ENCODE measurements around the gene TSPYL6. TPM values are rescaled to one million over a fixed set of nuclear protein-coding genes. Genes with fewer than 3 reads are reported as not detected.
"Not testable (repeated sequence)": the region's sequence is repeated elsewhere in the genome, so short reads cannot be mapped to it uniquely, and the experiment has no call there.

TSPYL6 gene
- total RNA-seq, 2 experiments from 2014 or later, result not detected

DNA sequence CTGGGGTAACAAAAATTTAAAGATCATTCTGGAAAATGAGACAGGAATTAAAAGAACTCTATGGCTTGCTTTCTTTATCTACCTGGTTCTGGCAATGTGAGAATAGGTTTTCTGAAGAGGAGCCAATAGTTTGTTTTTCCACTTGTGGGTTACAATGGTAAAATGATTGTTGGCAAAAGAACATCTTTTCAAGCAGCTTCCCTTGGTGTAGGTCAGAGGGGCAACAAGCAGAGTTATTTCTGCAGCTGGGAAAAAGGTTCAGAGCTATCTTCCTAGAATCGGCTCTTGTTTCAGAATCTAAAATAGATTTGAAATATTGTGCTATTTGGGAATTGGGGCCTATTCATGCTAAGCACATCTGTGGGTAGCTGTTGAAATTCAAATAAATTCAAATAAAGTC is 11.5 kb upstream of the TSPYL6 start:
- Mint-ChIP-seq H3K36me3 (peaks cover 20% of the 10 kb centered on the region), H3K9me3 (peaks cover 17% of the 10 kb centered on the region), H3K27me3 (no peaks in the 10 kb centered on the region), H3K27ac (no peak overlapping the region), H3K4me1 (peaks cover 2% of the 10 kb centered on the region), H3K4me3 (no peak overlapping the region)
- DNase-seq, result no peak

DNA sequence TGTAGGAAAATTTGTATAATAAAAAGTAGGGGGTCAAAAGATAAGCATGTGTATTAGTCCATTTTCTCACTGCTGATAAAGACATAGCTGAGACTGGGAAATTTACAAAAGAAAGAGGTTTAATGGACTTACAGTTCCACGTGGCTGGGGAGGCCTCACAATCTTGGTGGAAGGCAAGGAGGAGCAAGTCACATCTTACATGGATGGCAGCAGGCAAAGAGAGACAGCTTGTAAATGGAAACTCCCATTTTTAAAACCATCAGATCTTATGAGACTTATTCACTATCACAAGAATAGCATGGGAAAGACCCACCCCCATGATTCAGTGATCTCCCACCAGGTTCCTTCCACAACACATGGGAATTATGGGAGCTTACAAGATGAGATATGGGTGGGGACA is 9.1 kb upstream of the TSPYL6 start:
- H3K27ac Mint-ChIP-seq, H3K27me3 Mint-ChIP-seq, H3K4me1 Mint-ChIP-seq, DNase-seq, H3K4me3 Mint-ChIP-seq: not testable (repeated sequence)
- peaks cover 17% of the 10 kb centered on the region for H3K9me3 Mint-ChIP-seq
- H3K36me3 Mint-ChIP-seq, result peaks cover 19% of the 10 kb centered on the region

DNA sequence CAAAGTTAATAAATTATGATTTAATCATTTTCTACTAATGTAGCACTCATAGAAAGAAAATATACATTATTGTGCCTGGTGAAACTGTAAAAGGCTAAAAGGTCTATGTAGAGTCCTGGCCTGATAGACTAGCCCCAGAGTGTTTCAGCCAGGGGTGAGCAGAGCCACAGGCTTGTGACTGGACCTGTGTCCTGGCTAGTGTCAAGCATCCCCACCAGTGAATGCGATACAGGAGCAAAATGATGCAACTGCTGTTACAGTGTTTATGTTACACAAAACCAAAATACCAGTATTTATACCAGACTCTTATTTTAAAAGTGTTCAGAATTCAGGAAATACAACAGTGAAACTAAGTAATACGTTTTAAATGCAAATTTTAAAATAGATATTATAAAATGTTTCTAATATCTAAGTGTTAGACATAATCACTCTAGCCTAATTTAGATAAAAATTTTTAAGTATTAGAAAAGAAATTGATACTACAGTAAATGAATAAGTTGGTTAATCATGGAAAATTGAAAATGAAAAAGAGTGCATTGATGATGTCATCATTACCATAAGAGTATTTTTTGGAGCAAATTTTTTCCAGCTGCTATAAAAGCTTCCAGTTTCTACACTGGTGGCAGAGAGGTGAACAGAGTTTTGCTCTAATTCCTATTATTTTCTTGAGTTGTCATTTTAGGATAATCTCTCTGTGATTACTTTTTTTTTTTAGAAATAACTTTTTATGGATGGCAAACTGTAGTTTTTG is 6.2 kb upstream of the TSPYL6 start:
- peaks cover 19% of the 10 kb centered on the region for H3K36me3 Mint-ChIP-seq
- peaks cover 17% of the 10 kb centered on the region for H3K9me3 Mint-ChIP-seq
- H3K27ac Mint-ChIP-seq, result no peak overlapping the region
- H3K4me3 Mint-ChIP-seq, result no peak overlapping the region
- H3K4me1 Mint-ChIP-seq, result no peaks in the 10 kb centered on the region
- H3K27me3 Mint-ChIP-seq, result no peaks in the 10 kb centered on the region
- DNase-seq, result no peak

DNA sequence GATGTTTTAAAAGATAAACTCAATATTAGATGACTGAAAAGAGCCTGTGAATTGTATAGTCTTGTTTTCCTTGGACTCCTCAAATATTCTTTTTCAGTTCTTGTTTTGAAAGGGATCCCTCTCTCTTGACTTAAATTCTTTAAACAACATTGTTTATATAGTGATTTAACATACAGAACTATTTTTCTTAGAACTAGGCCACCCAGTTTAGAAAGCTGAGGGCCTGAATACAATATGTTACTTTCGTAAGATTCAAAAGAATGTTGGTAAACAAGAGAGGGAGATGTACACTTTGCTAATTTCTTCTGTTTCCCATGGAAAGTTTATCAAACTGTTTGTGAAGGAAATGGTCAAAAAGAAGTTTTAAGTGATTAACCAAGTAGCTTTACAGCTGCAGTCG is 5.5 kb upstream of the TSPYL6 start:
- H3K36me3 Mint-ChIP-seq, result peaks cover 19% of the 10 kb centered on the region

DNA sequence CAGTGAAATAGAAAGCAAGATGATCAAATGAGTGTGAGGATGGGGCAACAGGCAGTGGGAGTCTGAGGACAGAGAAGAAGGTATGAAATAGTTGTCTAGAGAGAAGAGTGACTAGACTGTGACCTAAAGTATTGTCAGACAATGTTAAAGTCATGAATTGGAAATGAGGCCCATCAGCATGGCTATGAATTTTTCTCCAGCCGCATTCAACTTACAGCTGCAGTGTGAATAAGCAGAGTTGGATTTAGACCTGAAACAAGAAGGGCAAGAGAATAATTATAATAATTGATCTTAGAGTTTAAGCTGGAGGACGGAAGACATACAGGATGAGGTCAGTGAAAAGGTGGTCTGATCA is 4.2 kb upstream of the TSPYL6 start:
- Mint-ChIP-seq H3K27ac (no peak overlapping the region), H3K27me3 (no peaks in the 10 kb centered on the region), H3K4me3 (no peak overlapping the region), H3K36me3 (peaks cover 18% of the 10 kb centered on the region), H3K9me3 (peaks cover 13% of the 10 kb centered on the region), H3K4me1 (no peaks in the 10 kb centered on the region)
- no peak for DNase-seq

More for the DNA sequence above, 5.5 kb upstream of the TSPYL6 start:
- peaks cover 16% of the 10 kb centered on the region for H3K9me3 Mint-ChIP-seq
- H3K4me3 Mint-ChIP-seq, result no peak overlapping the region
- DNase-seq, result no peak
- no peaks in the 10 kb centered on the region for H3K27me3 Mint-ChIP-seq
- no peaks in the 10 kb centered on the region for H3K4me1 Mint-ChIP-seq
- H3K27ac Mint-ChIP-seq, result no peak overlapping the region

DNA sequence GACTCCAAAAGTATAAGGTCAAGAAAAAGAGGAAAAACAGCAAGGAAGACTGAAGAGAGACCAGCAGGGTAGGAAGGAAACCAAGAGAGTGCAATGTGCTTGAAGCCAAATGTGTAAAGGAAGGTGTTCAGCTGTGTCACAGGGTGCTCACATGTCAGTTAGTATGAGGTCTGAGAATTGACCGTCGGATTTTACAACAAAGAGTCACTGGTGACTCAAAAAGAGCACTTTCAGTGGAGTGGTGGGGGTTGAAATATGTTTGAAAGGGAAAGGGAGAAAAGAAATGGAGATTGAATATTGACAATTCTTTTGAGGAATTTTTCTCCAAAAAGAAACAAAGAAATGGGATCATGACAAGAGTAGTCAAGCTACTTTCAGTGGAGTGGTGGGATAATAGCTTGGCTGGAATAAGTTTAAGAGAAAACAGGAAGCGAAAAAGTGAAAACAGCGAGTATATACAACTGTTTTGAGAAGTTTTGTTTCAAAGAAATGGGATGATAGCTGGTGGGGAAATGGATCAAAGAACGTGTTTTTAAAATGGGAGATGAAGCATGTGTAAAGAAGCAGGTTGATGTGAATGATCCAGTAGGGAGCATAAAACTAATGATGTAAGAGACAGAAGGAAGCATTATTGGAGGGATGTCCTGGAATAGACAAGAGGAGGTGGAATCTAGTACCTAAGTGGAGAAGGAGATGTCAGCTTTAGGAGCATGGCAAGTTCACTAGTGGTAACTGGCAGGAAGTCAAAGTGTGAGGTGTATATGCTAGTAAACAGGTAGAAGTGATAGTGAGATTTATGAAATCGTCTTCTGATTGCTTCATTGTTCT is 3.6 kb upstream of the TSPYL6 start:
- Mint-ChIP-seq H3K36me3 (peaks cover 13% of the 10 kb centered on the region), H3K9me3 (peaks cover 8% of the 10 kb centered on the region), H3K27me3 (no peaks in the 10 kb centered on the region), H3K27ac (no peak overlapping the region), H3K4me1 (no peaks in the 10 kb centered on the region), H3K4me3 (no peak overlapping the region)
- DNase-seq, result no peak

DNA sequence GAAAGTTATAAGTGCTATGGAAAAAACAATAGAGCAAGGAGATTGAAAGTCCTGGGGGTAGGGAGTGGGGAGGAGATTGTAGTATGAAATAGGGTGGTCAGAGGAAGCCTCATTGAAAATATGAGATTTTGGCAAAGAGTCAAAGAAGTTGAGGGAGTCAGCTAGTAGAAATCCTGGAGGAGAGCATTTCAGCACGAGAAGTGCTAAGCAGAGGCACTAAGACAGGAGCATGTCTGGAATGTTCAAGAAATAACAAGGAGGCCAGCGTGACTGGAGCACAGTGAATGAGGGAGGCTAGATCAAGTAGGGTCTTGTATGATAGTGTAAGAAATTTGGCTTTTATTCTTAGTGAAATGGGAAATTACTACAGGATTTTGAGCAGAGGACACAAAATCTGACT is 2.1 kb upstream of the TSPYL6 start:
- H3K27ac Mint-ChIP-seq, result no peak overlapping the region
- no peak for DNase-seq
- H3K4me1 Mint-ChIP-seq, result no peaks in the 10 kb centered on the region
- H3K9me3 Mint-ChIP-seq, result no peaks in the 10 kb centered on the region
- H3K27me3 Mint-ChIP-seq, result no peaks in the 10 kb centered on the region
- no peak overlapping the region for H3K4me3 Mint-ChIP-seq
- peaks cover 16% of the 10 kb centered on the region for H3K36me3 Mint-ChIP-seq

DNA sequence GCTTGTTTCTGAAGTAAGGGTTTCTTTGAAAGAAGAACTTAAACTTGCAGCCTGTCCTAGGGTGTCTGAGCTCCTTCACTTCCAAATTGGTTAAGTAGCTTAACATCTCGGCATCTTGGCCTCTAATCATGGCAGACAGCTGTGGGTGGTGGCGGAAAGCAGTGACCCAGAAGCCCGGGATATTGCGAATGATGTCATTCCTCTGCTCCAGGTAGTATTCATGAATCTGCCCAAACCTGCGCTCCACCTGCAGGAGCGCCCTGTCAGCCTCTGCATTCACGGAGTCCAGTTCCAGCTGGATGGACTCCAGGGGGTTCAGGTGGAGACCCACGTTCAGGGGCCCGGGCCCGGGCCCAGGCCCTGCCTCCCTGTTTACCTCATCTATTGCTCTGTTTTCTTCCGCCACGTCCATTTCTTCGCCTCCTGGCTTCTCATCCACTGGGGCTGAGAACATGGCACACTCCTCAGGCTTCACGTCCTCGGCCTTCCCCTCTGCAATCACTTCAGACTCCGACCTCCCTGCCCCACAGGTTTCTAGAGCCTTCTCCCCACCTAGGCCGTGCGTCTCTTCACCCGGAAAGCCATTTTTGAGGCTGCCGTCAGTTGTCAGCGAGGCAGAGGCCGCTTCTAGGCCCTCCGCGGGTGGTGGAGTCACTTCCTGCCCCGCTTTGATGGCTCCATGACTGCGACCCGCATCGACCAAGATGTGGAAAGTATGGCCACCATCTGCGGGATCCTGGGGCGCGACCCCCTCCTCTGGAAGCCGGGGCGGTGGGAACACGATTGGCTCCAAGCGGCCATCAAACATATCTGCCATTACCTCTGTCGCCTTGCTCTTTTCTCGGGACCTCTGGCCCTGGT is 569 bp downstream of the TSPYL6 start:
- Mint-ChIP-seq H3K27me3 (no peaks in the 10 kb centered on the region), H3K4me3 (no peak overlapping the region), H3K27ac (no peak overlapping the region), H3K9me3 (no peaks in the 10 kb centered on the region), H3K36me3 (peaks cover 12% of the 10 kb centered on the region), H3K4me1 (no peaks in the 10 kb centered on the region)
- DNase-seq, result no peak

DNA sequence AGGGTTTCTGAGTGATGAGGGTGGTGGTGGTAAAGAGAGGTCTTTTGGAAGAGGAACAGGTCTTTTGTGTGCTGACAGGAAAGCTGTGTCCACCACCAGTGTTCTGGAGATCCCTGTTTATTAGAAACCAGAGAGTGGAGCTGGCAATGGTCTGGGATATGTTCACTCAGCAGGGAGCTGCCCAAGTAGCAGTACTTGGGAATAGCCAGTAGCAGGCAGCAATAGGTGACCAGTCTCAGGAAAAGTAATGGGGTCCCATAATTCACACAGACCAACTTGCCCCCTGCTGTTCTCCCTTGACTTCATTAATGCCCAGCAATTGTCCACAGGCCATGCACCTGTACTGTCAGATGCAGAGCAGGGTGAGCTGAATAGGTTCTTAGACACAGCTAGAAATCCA is 1.8 kb downstream of the TSPYL6 start:
- no peaks in the 10 kb centered on the region for H3K9me3 Mint-ChIP-seq
- no peaks in the 10 kb centered on the region for H3K4me1 Mint-ChIP-seq
- DNase-seq, result no peak
- no peak overlapping the region for H3K4me3 Mint-ChIP-seq
- H3K27ac Mint-ChIP-seq, result no peak overlapping the region
- peaks cover 12% of the 10 kb centered on the region for H3K36me3 Mint-ChIP-seq
- no peaks in the 10 kb centered on the region for H3K27me3 Mint-ChIP-seq

DNA sequence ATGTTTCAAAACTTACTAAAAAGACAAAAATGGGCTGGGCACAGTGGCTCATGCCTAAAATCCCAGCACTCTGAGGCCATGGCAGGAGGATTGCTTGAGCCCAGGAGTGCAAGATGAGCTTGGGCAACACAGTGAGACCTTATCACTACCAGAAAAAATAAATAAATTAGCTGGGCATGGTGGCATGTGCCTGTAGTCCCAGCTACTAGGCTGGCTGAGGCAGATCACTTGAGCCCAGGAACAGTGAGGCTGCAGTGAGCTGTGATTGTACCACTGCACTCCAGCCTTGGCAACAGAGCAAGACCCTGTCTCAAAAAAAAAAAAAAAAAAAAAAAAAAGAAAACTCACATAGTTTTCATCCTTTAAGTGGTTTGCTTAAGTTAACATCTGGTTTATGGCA is 6.4 kb downstream of the TSPYL6 start:
- no peaks in the 10 kb centered on the region for H3K27me3 Mint-ChIP-seq
- H3K4me1 Mint-ChIP-seq, result no peaks in the 10 kb centered on the region
- peaks cover 15% of the 10 kb centered on the region for H3K36me3 Mint-ChIP-seq
- peaks cover 1% of the 10 kb centered on the region for H3K9me3 Mint-ChIP-seq
- no peak overlapping the region for H3K27ac Mint-ChIP-seq
- no peak for DNase-seq
- H3K4me3 Mint-ChIP-seq, result no peak overlapping the region

DNA sequence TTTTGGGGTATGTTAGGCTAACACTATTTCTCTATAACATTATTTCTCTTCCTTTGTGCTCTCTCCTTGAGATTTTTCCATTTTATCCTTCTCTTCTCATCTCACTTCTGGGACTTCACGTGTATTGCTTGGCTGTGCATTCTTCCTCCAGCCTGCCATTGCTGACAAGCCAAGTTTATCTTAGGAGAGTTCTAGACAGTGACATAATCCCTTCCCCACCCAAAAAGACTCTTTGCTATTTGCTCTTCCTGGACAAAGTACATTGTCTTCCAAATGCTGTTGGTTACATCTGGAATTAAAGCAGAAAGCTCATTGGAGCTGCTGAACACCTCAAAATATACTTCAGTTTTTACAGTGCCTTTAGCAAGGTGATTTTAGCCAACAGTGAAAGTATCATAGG is 8.9 kb downstream of the TSPYL6 start:
- DNase-seq, result no peak
- no peak overlapping the region for H3K27ac Mint-ChIP-seq
- H3K4me3 Mint-ChIP-seq, result no peak overlapping the region
- peaks cover 5% of the 10 kb centered on the region for H3K36me3 Mint-ChIP-seq
- no peaks in the 10 kb centered on the region for H3K27me3 Mint-ChIP-seq
- H3K4me1 Mint-ChIP-seq, result no peaks in the 10 kb centered on the region
- peaks cover 1% of the 10 kb centered on the region for H3K9me3 Mint-ChIP-seq

DNA sequence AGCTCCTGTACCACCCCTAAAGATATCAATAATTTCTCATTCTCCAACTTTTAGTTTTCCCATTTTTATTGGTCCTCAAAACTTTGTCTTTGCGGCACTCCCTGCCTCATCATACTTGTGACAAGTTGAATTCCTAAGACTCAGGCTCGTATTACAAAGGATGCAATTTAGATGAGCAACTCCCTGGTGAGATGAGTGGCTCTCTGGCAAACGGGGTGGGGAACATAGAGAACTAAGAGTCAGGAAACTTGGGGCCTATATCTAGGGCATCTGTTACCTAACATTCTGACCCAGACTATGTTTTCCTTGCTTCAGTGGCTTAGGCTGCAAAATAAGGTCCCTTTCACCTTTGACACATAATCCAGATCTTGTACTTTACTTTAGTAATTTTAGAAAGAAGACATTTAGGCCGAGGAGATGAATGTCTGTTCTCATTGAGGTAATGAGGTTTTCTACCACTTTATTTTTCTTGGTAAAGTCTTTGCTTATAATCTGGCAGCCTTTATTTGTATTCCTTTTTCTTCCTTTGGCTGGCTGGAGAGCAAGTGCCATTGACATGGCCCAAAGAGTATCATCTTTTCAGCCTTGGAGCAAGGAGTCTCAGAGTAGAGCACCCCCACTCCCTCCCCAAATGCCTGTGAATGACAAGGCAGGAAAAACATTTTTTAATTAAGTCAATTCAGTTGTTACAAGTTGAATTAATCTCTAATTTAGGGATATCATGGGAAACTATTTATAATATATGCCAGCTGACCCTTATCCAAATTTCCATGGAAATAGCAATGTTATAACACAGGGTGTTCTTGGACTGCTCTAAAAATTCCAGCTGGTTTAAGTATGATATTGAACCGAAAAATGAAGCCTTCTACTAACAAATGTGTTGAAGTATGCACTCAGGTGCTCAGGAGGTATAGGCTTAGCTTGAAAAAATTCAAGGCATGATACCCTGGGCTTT is 15.2 kb downstream of the TSPYL6 start:
- no peak overlapping the region for H3K27ac Mint-ChIP-seq
- H3K36me3 Mint-ChIP-seq, result peaks cover 13% of the 10 kb centered on the region
- no peak for DNase-seq
- no peaks in the 10 kb centered on the region for H3K27me3 Mint-ChIP-seq
- H3K4me1 Mint-ChIP-seq, result no peaks in the 10 kb centered on the region
- peaks cover 6% of the 10 kb centered on the region for H3K9me3 Mint-ChIP-seq
- H3K4me3 Mint-ChIP-seq, result no peak overlapping the region

DNA sequence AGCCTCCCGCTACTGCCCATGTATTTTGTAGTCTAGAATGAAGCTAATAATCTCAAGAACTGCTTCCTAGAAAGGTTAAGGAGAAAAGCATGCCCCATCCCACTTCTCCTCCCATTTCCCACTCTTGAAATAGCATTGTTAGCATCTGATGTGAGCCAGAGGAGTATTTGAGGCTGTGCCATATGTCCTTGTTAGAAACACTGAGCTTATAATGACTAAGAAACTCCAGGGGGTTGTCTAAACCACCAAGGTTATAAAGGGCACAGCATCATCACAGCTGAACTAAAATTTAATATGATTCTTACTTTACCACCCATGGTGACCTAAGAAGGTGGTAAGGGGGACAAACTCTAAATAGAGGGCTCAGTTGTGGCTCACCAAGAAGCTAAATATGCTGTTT is 16.6 kb downstream of the TSPYL6 start:
- H3K4me1 Mint-ChIP-seq, result no peaks in the 10 kb centered on the region
- H3K9me3 Mint-ChIP-seq, result peaks cover 5% of the 10 kb centered on the region
- H3K36me3 Mint-ChIP-seq, result peaks cover 7% of the 10 kb centered on the region
- H3K27ac Mint-ChIP-seq, result no peak overlapping the region
- DNase-seq, result no peak
- H3K27me3 Mint-ChIP-seq, result no peaks in the 10 kb centered on the region
- H3K4me3 Mint-ChIP-seq, result no peak overlapping the region

DNA sequence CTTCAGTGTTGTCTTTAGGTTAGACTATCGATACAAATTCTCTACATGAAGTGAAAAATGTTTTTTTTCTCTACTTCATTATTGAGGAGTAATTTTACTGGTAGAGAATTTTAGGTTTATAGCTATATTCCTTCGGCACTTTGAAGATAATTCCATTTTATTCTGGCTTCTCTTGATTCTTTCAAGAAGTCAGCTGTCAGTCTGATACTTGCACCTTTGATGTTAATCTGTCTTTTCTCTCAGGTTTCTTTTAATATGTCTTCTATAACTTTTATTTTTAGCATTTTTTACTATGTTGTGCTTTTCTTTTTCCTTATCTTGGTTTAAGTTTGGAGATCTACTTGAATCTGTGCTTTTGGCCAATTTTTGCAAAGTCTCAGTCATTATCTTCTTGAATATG is 18.6 kb downstream of the TSPYL6 start:
- no peak overlapping the region for H3K27ac Mint-ChIP-seq
- H3K27me3 Mint-ChIP-seq, result no peaks in the 10 kb centered on the region
- H3K9me3 Mint-ChIP-seq, result peaks cover 5% of the 10 kb centered on the region
- no peaks in the 10 kb centered on the region for H3K4me1 Mint-ChIP-seq
- H3K4me3 Mint-ChIP-seq, result no peak overlapping the region
- DNase-seq, result no peak
- peaks cover 10% of the 10 kb centered on the region for H3K36me3 Mint-ChIP-seq

All from activated naive CD8-positive, alpha-beta T cell treated with anti-CD3 and anti-CD28 coated beads for 36 hours (primary cell).